Fibroblast of lung (primary cell): ENCODE results near the gene GDPD4.

Experiments used
- CTCF ChIP-seq, 2 donors: IDR thresholded peaks in 1 of 2; conservative IDR thresholded peaks in 1 of 2; 1 replicate in 1 of 2; 2 replicates in 1 of 2; pipeline ENCODE4 v1.5.1; 2011 to 2012; ENCODE audit warnings: low read length in 2 of 2, control low read depth in 1 of 2, inconsistent platforms in 1 of 2, low read depth in 1 of 2, mild to moderate bottlenecking in 1 of 2
- EZH2 ChIP-seq: IDR thresholded peaks from 2 replicates; pipeline ENCODE4 v1.5.1; 2012; ENCODE audit warnings: low read length, control low read depth, mild to moderate bottlenecking; ENCODE audit errors: missing control alignments

- TF ChIP-seq EZH2, result no peak
- TF ChIP-seq CTCF (conservative IDR thresholded peaks at IDR 0.05 in 1 of 2, IDR thresholded peaks at IDR 0.05 in 1 of 2; ENCODE audit: low read depth in 1 of 2, low read length in 2 of 2), result no peak
Measured at GRCh38 chr11:77189588-77190210, 111.8 kb downstream of the GDPD4 start.
